ENCODE results near the gene GTF2A1L. TPM values are rescaled to one million over a fixed set of nuclear protein-coding genes. Genes with fewer than 3 reads are reported as not detected.

Gene GTF2A1L
- total RNA-seq, 2 donors from 2014 or later: not detected

DNA sequence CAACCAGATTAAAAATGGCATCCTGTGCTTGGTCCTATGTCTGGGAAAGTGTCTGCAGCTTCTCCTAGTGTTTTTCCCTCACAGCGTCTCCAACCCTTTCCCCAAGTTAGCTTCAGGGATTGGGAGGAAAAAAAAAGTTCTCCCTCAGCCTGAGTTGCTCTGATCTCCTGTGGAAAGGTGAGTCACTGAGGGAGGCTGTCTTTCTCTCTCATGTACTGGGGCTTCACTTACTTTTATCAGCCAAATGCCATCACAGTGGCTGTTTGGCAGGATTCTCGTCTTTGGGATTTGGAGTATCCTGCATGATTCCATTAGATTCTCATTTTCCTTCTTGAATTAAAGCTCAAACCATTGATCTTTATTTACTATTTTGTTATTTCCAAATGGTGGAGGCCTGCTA lies 18.1 kb downstream of the GTF2A1L start:
- Mint-ChIP-seq H3K4me1 (no peaks in the 10 kb centered on the region), H3K27me3 (peaks cover 23% of the 10 kb centered on the region), H3K36me3 (ENCODE audit: low read depth) (no peaks in the 10 kb centered on the region), H3K4me3 (no peak overlapping the region), H3K27ac (no peak overlapping the region), H3K9me3 (peaks cover 4% of the 10 kb centered on the region)
- no peak for ATAC-seq (replicated peaks)

DNA sequence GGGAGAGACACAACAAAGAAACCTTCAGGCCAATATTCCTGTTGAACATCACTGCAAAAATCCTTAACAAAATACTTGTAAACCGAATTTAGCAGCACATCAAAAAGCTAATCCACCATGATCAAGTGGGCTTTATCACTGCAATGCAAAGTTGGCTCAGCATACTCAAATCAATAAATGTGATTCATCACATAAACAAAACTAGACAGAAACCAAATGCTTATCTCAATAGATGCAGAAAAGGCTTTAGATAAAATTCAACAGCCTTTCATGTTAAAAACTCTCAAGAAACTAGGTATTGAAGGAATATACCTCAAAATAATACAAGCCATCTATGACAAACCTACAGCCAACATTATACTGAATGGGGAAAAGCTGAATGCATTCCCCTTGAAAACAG lies 20.6 kb downstream of the GTF2A1L start:
- Mint-ChIP-seq H3K36me3 (ENCODE audit: low read depth) (no peaks in the 10 kb centered on the region), H3K4me1 (no peaks in the 10 kb centered on the region), H3K27me3 (peaks cover 18% of the 10 kb centered on the region), H3K27ac (no peak overlapping the region), H3K9me3 (peaks cover 4% of the 10 kb centered on the region), H3K4me3 (no peak overlapping the region)
- no peak for ATAC-seq (replicated peaks)

DNA sequence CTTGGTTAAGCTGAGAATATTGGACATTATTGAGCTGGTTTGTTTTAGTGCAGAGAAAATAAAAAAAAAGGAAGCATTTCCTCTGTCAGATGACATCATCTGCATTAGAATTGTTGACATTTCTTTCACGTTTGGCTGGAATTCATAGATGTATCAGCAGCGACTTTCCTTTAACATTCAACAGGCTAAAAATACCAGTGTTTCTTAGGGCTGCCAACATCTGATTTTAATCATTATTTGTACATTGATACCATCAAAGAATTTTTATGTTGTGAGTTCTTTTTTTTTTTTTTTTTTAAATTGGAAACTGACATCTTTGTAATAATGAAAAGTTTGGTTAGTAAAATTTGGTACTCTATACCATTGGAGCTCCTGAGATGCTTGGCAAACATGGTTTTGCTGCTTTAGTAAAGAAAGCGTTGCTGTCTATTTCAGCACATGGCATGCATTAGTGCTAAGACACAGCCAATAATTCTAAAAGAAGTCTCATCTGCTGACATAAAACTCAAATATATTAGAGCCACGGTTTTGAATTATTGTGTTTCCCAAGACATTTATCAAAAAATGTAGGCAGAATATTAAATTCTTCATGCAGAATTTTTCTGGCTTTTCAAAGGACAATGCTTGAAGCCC lies 33.6 kb downstream of the GTF2A1L start:
- H3K9me3 Mint-ChIP-seq: no peaks in the 10 kb centered on the region
- H3K4me1 Mint-ChIP-seq: no peaks in the 10 kb centered on the region
- no peak overlapping the region for H3K4me3 Mint-ChIP-seq
- no peaks in the 10 kb centered on the region for H3K36me3 Mint-ChIP-seq (ENCODE audit: low read depth)
- ATAC-seq (replicated peaks): no peak
- H3K27me3 Mint-ChIP-seq: no peaks in the 10 kb centered on the region
- H3K27ac Mint-ChIP-seq: no peak overlapping the region

DNA sequence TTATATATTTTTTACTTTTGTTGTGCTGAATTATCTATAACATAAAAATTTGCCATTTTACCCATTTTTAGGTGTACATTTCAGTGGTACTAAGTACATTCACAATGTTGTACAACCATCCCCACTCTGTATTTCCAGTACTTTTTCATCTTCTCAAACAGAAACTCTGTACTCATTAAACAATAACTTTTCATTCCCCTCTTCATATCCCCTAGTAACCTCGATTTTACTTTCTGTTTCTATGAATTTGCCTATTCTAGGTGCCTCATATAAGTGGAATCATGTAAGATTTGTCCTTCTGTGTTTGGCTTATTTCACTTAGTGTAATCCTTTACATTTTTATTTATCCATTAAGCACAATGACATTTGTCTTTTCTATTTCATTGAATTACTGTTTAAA lies 51.3 kb downstream of the GTF2A1L start:
- Mint-ChIP-seq H3K9me3 (no peaks in the 10 kb centered on the region), H3K27me3 (peaks cover 4% of the 10 kb centered on the region), H3K36me3 (ENCODE audit: low read depth) (no peaks in the 10 kb centered on the region), H3K27ac (no peak overlapping the region), H3K4me1 (no peaks in the 10 kb centered on the region), H3K4me3 (no peak overlapping the region)
- ATAC-seq (replicated peaks): no peak

DNA sequence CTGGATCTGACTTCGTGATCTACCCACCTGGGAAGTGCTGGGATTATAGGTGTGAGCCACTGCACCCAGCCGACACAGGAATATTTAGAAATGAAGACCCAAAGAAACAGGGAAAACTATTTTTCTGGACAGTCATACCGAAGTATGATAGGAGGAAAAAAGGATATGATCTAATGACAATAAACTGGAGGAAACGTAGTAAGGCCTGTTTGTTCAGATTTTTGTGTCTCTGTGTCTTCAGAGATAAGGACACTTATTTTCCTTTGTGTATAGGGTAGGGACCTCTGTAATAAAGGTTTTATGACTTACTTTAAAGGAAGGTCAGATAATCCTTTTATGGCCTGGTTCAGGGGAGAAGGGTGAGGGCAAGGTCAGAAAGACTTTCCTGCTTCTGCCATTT lies 55.9 kb downstream of the GTF2A1L start:
- H3K36me3 Mint-ChIP-seq (ENCODE audit: low read depth): no peaks in the 10 kb centered on the region
- H3K4me3 Mint-ChIP-seq: no peak overlapping the region
- H3K27me3 Mint-ChIP-seq: peaks cover 4% of the 10 kb centered on the region
- H3K9me3 Mint-ChIP-seq: no peaks in the 10 kb centered on the region
- ATAC-seq (replicated peaks): no peak
- no peaks in the 10 kb centered on the region for H3K4me1 Mint-ChIP-seq
- no peak overlapping the region for H3K27ac Mint-ChIP-seq

DNA sequence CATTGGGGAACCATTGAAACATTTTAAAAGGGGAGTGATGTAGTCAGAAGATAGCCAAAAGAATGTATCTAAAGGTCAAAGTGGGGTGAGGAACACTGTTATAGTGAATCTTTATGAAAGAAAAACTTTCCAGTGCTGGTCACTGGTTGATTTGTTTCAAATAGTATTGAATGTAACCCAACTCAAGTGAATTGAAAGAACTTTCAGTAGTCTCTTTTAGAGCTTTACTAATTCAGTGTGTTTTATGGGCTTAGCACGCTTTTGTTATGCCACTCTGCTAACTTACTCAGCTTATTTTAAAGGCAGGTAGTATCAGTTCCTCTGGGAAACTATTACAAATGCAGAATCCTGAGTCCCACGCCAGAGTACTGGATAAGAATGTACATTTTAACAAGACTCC lies 57.3 kb downstream of the GTF2A1L start:
- Mint-ChIP-seq H3K27ac (no peak overlapping the region), H3K4me1 (no peaks in the 10 kb centered on the region), H3K27me3 (peaks cover 4% of the 10 kb centered on the region), H3K9me3 (no peaks in the 10 kb centered on the region), H3K4me3 (no peak overlapping the region), H3K36me3 (ENCODE audit: low read depth) (no peaks in the 10 kb centered on the region)
- no peak for ATAC-seq (replicated peaks)

DNA sequence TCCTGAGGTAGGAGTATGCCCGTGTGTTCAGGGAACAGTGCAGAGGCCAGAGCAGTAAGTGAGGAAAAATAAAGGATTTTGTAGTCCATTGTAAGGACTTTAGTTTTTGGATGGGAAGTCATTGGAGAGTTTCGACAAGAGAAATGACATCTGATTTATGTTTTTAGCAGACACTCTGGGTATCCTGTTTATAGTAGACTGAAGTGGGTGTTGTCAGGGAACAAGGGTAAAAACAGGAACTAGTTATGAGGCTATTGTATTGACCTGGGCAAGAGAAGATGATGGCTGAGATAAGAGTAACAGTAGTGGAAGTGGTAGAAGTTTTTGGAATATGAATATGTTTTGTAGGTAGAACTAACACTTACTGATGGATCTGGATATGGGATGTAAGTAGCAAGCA lies 59.8 kb downstream of the GTF2A1L start:
- H3K36me3 Mint-ChIP-seq (ENCODE audit: low read depth): no peaks in the 10 kb centered on the region
- no peaks in the 10 kb centered on the region for H3K4me1 Mint-ChIP-seq
- no peak overlapping the region for H3K4me3 Mint-ChIP-seq
- no peaks in the 10 kb centered on the region for H3K9me3 Mint-ChIP-seq
- ATAC-seq (replicated peaks): no peak
- no peak overlapping the region for H3K27ac Mint-ChIP-seq
- H3K27me3 Mint-ChIP-seq: peaks cover 4% of the 10 kb centered on the region

DNA sequence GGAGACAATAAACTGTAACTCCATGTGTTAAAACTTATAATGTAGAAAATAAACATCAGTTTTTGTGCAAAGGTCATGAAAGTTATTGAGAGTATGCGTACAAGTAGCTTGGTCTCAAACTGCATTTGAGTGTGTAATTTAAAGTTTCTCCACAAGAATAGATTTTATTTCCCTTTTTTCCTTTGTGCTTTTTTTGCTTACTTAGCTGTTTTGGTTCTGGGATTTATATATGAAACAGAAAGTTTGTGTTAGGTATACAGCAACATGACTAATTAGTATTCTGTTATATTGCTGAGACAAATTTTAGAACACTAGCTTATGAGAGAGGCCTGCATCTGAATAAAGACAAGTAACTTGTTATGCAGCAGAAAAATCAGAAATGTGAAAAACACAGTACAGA lies 67.5 kb downstream of the GTF2A1L start:
- no peak overlapping the region for H3K4me3 Mint-ChIP-seq
- H3K9me3 Mint-ChIP-seq: no peaks in the 10 kb centered on the region
- no peaks in the 10 kb centered on the region for H3K36me3 Mint-ChIP-seq (ENCODE audit: low read depth)
- H3K4me1 Mint-ChIP-seq: no peaks in the 10 kb centered on the region
- no peak overlapping the region for H3K27ac Mint-ChIP-seq
- no peak for ATAC-seq (replicated peaks)
- H3K27me3 Mint-ChIP-seq: peaks cover 18% of the 10 kb centered on the region

DNA sequence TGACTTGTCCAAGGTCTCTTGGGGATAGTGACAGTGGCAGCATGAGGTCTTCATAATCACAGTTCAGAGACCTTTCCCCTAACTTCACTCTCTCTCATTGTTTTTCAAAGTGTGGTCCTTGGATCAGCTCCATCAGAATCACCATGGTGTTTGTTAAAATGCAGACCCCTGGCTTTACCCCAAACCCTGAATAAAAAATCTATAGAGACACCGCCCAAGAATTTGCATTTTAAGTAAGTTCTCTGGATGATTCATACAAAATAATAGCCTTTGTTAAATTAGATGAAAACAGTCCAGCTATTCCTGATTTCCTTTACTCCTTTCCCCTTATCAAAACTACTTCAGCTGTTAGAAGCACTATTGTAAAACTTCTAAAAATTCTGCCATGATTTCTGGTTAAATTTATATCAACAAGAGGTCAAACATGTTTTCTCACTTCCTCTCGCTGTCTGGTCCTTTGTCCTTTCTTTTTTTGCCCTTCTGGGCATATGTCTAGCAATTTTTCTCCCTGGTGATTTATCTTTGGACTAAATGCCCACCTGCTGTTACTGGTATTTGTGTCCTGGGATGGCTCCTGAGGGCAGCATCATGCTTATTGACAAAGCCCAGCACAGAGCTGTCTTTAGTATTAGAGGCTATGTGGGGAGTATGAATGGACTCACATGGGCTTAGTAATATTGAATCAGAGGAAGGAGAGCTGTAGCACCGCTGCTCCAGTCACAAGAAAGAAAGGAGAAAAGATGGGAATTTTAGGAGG lies 74.5 kb downstream of the GTF2A1L start:
- Mint-ChIP-seq H3K4me3 (no peak overlapping the region), H3K9me3 (no peaks in the 10 kb centered on the region)

DNA sequence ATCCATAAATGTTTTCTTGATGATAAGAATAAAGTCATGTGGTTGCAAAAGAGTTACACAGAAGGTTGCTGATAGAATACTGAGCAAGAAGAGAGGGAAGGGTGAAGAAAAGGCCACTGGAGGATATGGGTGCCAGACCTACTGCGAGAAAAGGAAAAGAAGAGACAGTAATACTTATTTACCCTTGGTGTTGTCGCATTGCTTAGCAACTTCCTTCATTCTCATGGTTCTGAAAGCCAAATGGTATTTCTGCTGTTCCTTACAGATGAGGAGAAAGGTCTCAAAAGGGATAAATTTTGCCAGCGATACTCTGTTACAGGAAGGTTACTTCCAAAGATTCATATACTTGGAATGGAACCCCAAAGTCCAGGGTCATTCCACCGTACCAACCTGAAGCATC lies 75.4 kb downstream of the GTF2A1L start:
- no peaks in the 10 kb centered on the region for H3K9me3 Mint-ChIP-seq
- H3K4me1 Mint-ChIP-seq: no peaks in the 10 kb centered on the region
- H3K27me3 Mint-ChIP-seq: peaks cover 8% of the 10 kb centered on the region
- ATAC-seq (replicated peaks): no peak
- H3K27ac Mint-ChIP-seq: no peak overlapping the region
- H3K36me3 Mint-ChIP-seq (ENCODE audit: low read depth): no peaks in the 10 kb centered on the region
- no peak overlapping the region for H3K4me3 Mint-ChIP-seq

More for the DNA sequence above, 74.5 kb downstream of the GTF2A1L start:
- H3K4me1 Mint-ChIP-seq: no peaks in the 10 kb centered on the region
- no peak overlapping the region for H3K27ac Mint-ChIP-seq
- no peak for ATAC-seq (replicated peaks)
- H3K27me3 Mint-ChIP-seq: peaks cover 8% of the 10 kb centered on the region
- no peaks in the 10 kb centered on the region for H3K36me3 Mint-ChIP-seq (ENCODE audit: low read depth)

DNA sequence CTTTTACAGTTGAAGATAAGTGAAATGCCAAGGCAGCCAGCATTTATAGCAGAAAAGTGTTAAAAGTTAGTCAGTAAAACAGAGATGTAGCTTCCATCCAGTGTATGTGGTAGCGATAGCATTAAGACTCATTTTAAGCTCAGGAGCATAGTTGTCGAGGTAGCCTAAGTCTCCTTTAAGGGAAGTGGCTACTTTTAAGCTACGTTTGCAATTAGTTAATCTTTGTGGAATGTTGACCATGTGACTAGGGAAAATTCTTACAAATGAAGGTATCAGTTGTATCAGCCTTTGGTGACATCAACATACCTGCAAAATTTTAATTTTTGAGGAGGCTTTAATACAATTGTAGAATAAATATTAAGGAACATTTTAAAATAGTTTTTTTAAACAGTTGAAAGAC lies 76.0 kb downstream of the GTF2A1L start:
- H3K4me1 Mint-ChIP-seq: no peaks in the 10 kb centered on the region
- H3K4me3 Mint-ChIP-seq: no peak overlapping the region
- no peaks in the 10 kb centered on the region for H3K36me3 Mint-ChIP-seq (ENCODE audit: low read depth)
- no peaks in the 10 kb centered on the region for H3K9me3 Mint-ChIP-seq
- no peak for ATAC-seq (replicated peaks)
- peaks cover 8% of the 10 kb centered on the region for H3K27me3 Mint-ChIP-seq
- no peak overlapping the region for H3K27ac Mint-ChIP-seq

DNA sequence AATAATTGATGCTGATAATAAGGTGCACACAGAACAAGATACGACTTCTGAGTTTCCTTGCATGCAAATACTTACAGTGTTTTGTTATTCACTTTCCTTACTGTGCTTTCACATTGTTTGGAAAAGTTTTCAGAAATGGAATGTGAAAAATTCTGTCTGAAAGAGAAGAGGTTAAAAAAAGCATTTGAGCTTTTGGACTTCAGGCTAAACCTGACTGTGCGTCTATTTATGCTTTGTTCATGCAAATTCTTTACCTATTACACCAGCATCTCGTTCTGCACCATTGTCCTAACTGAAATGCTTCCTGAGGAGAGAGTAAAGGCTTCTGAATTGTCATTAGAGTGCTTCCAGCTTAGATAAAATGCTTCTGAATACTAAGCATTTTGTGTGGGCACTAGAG lies 76.5 kb downstream of the GTF2A1L start:
- Mint-ChIP-seq H3K4me1 (no peaks in the 10 kb centered on the region), H3K36me3 (ENCODE audit: low read depth) (no peaks in the 10 kb centered on the region), H3K27me3 (peaks cover 8% of the 10 kb centered on the region)

DNA sequence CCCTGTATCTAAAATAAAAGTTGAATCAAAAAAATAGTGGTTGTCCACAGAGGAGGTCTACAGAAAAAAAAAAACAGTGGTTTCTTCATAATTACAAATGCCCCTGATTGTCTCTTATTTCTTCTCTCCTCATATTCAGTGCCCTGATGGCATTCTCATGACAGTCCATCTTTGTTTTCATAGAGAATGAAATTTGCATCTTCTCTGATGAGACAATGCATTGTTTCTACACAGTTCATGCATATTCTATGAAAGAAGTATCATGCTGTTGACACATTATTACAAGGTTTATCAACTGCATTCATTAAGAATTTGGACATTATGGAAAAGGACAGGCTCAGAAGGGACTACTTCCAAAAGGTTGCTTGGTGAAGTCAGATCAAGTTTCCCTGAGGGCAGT lies 78.3 kb downstream of the GTF2A1L start:
- H3K9me3 Mint-ChIP-seq: no peaks in the 10 kb centered on the region
- no peak overlapping the region for H3K27ac Mint-ChIP-seq
- H3K36me3 Mint-ChIP-seq (ENCODE audit: low read depth): no peaks in the 10 kb centered on the region
- H3K27me3 Mint-ChIP-seq: peaks cover 4% of the 10 kb centered on the region
- no peak for ATAC-seq (replicated peaks)
- no peaks in the 10 kb centered on the region for H3K4me1 Mint-ChIP-seq
- no peak overlapping the region for H3K4me3 Mint-ChIP-seq

More for the DNA sequence above, 76.5 kb downstream of the GTF2A1L start:
- Mint-ChIP-seq H3K27ac (no peak overlapping the region), H3K4me3 (no peak overlapping the region), H3K9me3 (no peaks in the 10 kb centered on the region)
- no peak for ATAC-seq (replicated peaks)

DNA sequence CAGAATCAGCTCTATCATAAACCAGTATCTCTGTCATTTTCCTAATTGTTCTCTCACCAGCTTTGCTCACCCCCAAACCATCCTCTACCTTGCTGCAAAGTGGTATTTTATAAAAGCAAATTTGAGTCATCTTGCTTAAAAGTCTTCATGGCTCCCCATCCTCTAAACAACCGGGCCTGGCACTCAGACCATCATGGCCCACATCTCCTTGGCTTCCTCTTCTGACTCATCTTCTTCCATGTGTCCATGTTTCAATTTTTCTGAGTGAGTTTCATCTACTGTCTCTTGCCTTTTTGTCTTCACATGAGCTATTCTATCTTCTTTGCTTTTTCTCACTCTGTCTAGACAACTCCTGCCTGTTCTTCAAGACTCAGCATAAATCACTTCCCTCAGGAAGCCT lies 79.2 kb downstream of the GTF2A1L start:
- Mint-ChIP-seq H3K9me3 (no peaks in the 10 kb centered on the region), H3K27me3 (peaks cover 4% of the 10 kb centered on the region), H3K4me1 (no peaks in the 10 kb centered on the region), H3K36me3 (ENCODE audit: low read depth) (no peaks in the 10 kb centered on the region), H3K4me3 (no peak overlapping the region), H3K27ac (no peak overlapping the region)
- no peak for ATAC-seq (replicated peaks)

DNA sequence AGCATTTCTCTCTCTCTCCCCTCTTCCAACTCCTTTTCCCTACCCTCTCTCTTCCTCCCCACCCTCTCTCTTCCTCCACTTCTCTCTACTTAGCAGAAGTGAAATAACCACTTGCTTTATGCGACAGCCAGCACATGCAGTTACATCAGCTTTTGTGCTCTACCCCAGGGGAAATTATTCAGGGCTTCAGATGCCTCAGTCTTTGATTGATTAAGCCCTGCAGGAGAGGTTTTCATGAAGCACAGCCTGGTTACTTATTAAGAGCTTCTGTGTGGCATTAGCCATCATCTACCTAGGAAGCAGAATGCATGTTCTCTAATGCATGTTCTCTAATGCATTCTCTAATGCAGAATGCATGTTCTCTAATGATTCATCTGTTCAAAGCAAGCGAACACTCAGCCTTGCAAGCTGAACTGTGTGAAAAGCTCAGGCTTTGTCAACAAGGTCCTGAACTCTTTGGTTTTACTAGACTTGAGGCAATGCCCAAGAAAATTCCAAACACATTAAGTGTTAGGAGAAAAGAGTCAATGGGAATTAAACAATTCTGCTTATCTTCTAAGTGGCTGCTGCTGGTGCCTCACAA lies 81.8 kb downstream of the GTF2A1L start:
- Mint-ChIP-seq H3K27ac (no peak overlapping the region), H3K9me3 (no peaks in the 10 kb centered on the region), H3K4me1 (no peaks in the 10 kb centered on the region), H3K36me3 (ENCODE audit: low read depth) (no peaks in the 10 kb centered on the region), H3K4me3 (no peak overlapping the region), H3K27me3 (no peaks in the 10 kb centered on the region)
- ATAC-seq (replicated peaks): no peak

Measured in activated T-helper 17 cell treated with anti-CD3 and anti-CD28 coated beads, Interleukin-2, amount 50 U/mL, for 72 hours (primary cell).